SU-DHL-6 (cell line): ENCODE results near the gene NPSR1.
"Not testable (repeated sequence)": the region's sequence is repeated elsewhere in the genome, so short reads cannot be mapped to it uniquely, and the experiment has no call there.

ENCODE experiments used
- H2AFZ ChIP-seq: fragments of 200-600 bp; sonication (generic); 2 replicates; pipeline ENCODE4 v1.6.1; 2014; ENCODE audit warnings: low read depth, mild to moderate bottlenecking, moderate library complexity, mixed read lengths, antibody characterized with exemption, low read length; ENCODE audit not compliant: severe bottlenecking
- H3F3A ChIP-seq: fragments of 200-600 bp; shearing (Covaris generic); 2 replicates; pipeline ENCODE4 v1.6.0; 2016; ENCODE audit warnings: antibody characterized with exemption, mild to moderate bottlenecking; ENCODE audit not compliant: insufficient read depth
- H3K27ac ChIP-seq: fragments of 200-600 bp; sonication (generic); 2 replicates; pipeline ENCODE4 v1.5.1; 2016; ENCODE audit warnings: low read depth, mild to moderate bottlenecking, low read length, moderate library complexity, mixed read lengths
- H3K27me3 ChIP-seq: fragments of 200-600 bp; sonication (generic), shearing (Covaris generic); 2 replicates; pipeline ENCODE4 v1.6.0; 2014; ENCODE audit warnings: mild to moderate bottlenecking, low read length
- H3K36me3 ChIP-seq: fragments of 200-600 bp; sonication (generic); 2 replicates; pipeline ENCODE4 v1.6.1; 2014; ENCODE audit warnings: mild to moderate bottlenecking, low read length, mixed read lengths
- H3K4me2 ChIP-seq: fragments of 300-600, 200-600 bp; shearing (Covaris generic), sonication (generic); 2 replicates; pipeline ENCODE4 v1.6.0; 2014; ENCODE audit warnings: low read length, low read depth, mild to moderate bottlenecking; ENCODE audit not compliant: poor library complexity, severe bottlenecking
- H3K4me3 ChIP-seq: fragments of 200-600 bp; sonication (generic); 2 replicates; pipeline ENCODE4 v1.5.1; 2014; ENCODE audit warnings: antibody characterized with exemption, low read length, mild to moderate bottlenecking, mixed read lengths; ENCODE audit not compliant: insufficient read depth, poor library complexity, severe bottlenecking
- H3K79me2 ChIP-seq: fragments of 200-600 bp; sonication (generic); 2 replicates; pipeline ENCODE4 v1.6.1; 2014; ENCODE audit warnings: mild to moderate bottlenecking, low read length, moderate library complexity; ENCODE audit not compliant: insufficient read depth
- H3K9ac ChIP-seq: fragments of 200-600 bp; sonication (generic); 2 replicates; pipeline ENCODE4 v1.7.0; 2014; ENCODE audit warnings: mild to moderate bottlenecking, low read length
- H3K9me2 ChIP-seq: fragments of 200-600 bp; sonication (generic); replicated peaks from 2 replicates; pipeline ENCODE4 v1.6.1; 2014; ENCODE audit warnings: low read length; ENCODE audit not compliant: insufficient read depth
- H3K9me3 ChIP-seq: fragments of 200-600 bp; sonication (generic); 2 replicates; pipeline ENCODE4 v1.6.1; 2014; ENCODE audit warnings: low read length, mixed read lengths; ENCODE audit not compliant: insufficient read depth
- H4K20me1 ChIP-seq: fragments of 200-600 bp; sonication (generic); 2 replicates; pipeline ENCODE4 v1.6.1; 2014; ENCODE audit warnings: low read depth, mild to moderate bottlenecking, antibody characterized with exemption, low read length, moderate library complexity, mixed read lengths
- EZH2phosphoT487 ChIP-seq: fragments of 200-600 bp; sonication (generic), shearing (Covaris generic); conservative IDR thresholded peaks from 2 replicates; pipeline ENCODE4 v1.6.1; 2018; ENCODE audit warnings: mild to moderate bottlenecking, antibody characterized with exemption, low read length, moderate library complexity, mixed read lengths
- TF ChIP-seq, protein P1 (sequence below): fragments of 200-600 bp; sonication (generic); IDR thresholded peaks from one replicate; pipeline ENCODE4 v1.5.1; 2017; ENCODE audit warnings: antibody characterized with exemption, mild to moderate bottlenecking, low read length, moderate library complexity; ENCODE audit not compliant: insufficient read depth, poor library complexity, severe bottlenecking

The NPSR1 gene

DNA sequence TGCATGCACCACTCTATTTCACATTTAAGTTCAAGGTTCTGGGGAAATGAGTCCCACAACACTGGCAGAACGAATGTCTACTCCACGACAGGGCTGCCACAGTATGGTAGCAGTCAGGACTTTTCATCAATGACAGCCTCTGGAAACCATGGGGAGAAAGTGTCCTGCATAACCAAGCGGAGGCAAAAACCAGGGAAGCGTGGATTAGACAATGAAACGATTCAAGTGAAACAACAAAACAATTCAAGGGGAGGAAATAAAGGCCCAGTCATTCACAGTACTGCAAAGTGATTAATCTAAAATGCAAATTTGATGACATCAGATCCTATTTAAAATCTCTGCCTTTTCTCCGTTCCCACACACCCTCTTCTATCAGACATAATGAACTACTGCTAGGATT is 211.0 kb downstream of the NPSR1 start:
- Histone ChIP-seq H3F3A (no peaks in the 10 kb centered on the region), H4K20me1 (no peaks in the 10 kb centered on the region), H3K4me3 (no peak overlapping the region), H3K27me3 (no peaks in the 10 kb centered on the region), H3K79me2 (no peaks in the 10 kb centered on the region), H3K9me2 (no peaks in the 10 kb centered on the region), H3K36me3 (no peaks in the 10 kb centered on the region), H2AFZ (no peak overlapping the region), H3K9ac (no peak overlapping the region), H3K4me2 (no peak overlapping the region), H3K27ac (no peak overlapping the region), H3K9me3 (no peaks in the 10 kb centered on the region)
- TF ChIP-seq, protein P1, sequence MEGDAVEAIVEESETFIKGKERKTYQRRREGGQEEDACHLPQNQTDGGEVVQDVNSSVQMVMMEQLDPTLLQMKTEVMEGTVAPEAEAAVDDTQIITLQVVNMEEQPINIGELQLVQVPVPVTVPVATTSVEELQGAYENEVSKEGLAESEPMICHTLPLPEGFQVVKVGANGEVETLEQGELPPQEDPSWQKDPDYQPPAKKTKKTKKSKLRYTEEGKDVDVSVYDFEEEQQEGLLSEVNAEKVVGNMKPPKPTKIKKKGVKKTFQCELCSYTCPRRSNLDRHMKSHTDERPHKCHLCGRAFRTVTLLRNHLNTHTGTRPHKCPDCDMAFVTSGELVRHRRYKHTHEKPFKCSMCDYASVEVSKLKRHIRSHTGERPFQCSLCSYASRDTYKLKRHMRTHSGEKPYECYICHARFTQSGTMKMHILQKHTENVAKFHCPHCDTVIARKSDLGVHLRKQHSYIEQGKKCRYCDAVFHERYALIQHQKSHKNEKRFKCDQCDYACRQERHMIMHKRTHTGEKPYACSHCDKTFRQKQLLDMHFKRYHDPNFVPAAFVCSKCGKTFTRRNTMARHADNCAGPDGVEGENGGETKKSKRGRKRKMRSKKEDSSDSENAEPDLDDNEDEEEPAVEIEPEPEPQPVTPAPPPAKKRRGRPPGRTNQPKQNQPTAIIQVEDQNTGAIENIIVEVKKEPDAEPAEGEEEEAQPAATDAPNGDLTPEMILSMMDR, result no peak
- TF ChIP-seq EZH2phosphoT487, result no peak

DNA sequence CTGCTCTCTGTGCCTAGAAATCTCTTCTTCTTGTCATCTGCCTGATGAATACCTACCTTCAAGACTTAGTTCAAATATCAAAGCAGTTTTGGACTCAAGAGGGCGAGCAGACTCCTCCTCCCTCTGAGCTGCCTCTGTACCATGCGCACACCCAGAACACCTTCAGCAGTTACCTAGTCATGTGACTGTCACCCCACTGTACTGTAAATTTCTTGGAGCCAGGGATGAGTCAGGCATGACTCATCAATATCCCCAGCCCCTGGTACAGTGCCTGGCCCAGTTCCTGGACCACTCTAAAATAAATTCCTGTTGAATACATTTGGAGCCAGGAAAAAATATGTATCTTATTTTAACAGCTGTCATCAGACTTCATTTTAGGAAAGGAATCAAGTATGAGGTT is 212.0 kb downstream of the NPSR1 start:
- H3K27me3 ChIP-seq, H2AFZ ChIP-seq, H4K20me1 ChIP-seq, H3K79me2 ChIP-seq, H3K9me2 ChIP-seq, H3F3A ChIP-seq, H3K9me3 ChIP-seq, H3K36me3 ChIP-seq, H3K9ac ChIP-seq, H3K4me3 ChIP-seq, H3K4me2 ChIP-seq, H3K27ac ChIP-seq: not testable (repeated sequence)

DNA sequence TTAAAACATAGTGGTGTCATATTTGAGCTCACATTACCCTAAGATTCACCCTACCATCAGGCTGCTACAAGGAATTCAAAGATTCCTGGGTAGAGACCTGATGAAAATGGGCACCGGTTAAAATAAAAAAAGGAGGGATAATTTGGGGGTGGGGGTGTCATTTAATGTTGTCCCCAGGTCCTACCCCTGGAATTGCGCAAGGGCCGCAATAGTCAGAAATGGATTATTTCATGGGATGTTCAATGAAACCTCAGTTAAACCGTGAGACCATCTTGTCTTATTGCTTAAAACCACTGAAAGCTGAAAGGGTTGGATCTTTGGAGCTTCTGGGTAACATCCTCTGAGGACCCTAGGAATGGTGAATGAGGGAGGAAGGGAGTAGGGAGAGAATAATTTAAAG is 216.3 kb downstream of the NPSR1 start:
- H4K20me1 ChIP-seq, H2AFZ ChIP-seq, H3K9ac ChIP-seq, H3K27me3 ChIP-seq, H3K9me2 ChIP-seq, H3F3A ChIP-seq, H3K27ac ChIP-seq, H3K4me2 ChIP-seq, H3K79me2 ChIP-seq, H3K4me3 ChIP-seq, H3K9me3 ChIP-seq, H3K36me3 ChIP-seq: not testable (repeated sequence)

DNA sequence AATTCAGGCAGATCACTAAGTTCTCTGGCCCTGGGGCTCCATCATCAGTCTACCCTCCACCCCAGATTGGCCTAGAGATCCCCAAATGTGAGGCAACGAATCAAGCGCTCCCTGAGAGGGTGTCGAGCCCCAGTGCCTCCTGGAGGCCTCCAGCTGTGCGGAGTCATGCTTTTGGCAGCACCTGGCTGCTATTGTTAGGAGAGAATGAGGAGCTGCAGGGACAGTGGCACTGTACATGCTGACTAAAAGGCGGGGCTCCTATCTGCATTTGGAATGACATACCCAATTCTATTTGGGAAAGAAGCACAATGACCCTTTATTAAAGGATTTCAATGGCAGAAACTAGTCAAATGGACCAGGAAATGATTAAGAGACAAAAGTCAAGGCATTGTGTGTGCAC is 217.5 kb downstream of the NPSR1 start:
- Histone ChIP-seq H3K79me2 (no peaks in the 10 kb centered on the region), H3K36me3 (no peaks in the 10 kb centered on the region), H3K9me3 (no peaks in the 10 kb centered on the region), H4K20me1 (no peaks in the 10 kb centered on the region), H3K27ac (no peak overlapping the region), H3K4me3 (no peak overlapping the region), H3F3A (no peaks in the 10 kb centered on the region), H3K4me2 (no peak overlapping the region), H2AFZ (no peak overlapping the region), H3K27me3 (no peaks in the 10 kb centered on the region), H3K9me2 (no peaks in the 10 kb centered on the region), H3K9ac (no peak overlapping the region)
- TF ChIP-seq EZH2phosphoT487, result no peak
- TF ChIP-seq, protein P1, result no peak

DNA sequence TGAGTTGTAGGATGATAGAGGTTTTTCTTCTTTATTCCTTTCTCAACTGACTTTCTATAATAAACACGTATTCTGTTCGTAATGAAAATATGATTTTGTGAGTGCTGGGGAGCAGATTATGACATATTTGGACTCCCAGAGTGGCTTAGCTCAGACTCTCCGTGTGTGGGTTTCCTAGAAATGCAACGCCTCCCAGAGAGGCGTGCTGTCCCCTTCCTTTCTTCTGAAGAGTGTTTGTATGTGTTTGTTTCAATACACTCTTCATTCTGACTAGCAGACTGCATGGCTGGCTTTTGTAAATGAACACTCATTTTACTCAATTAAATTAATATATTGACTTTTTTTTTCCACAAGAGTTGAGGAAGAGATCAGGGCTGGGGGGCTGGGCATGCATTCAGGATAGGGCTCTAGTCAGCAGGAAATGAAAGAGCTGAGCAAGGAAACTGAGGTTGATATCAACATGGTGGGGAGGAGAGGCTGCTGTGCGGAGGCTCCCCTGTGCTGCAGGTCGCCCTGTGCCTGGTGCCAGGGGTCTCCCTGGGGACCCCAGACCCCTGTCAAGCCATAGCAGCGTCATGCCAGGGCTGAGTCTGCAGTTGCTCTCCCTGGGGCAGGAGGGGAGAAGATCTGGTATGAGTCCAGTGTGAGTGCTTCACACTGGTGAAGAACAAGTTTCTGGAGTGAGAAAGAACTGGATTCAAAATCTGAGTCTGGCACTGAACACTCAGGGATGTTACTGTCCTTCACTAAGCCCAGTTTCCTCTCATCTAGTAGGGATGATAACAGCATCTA is 221.1 kb downstream of the NPSR1 start:
- not testable (repeated sequence) for H3K36me3 ChIP-seq, H3K27me3 ChIP-seq, H3K27ac ChIP-seq, H2AFZ ChIP-seq, H4K20me1 ChIP-seq, H3K9me3 ChIP-seq, H3K4me3 ChIP-seq, H3K9ac ChIP-seq, H3K4me2 ChIP-seq, H3F3A ChIP-seq, H3K9me2 ChIP-seq, H3K79me2 ChIP-seq
